Limb (tissue), 2 donors: Measurements from ENCODE around the gene SRPRB.

ENCODE experiments used
- DNase-seq, 2 donors: peaks; one replicate each; pipeline ENCODE4 v3.0.0-alpha.2; 2016; ENCODE audit errors: extremely low spot score in 2 of 2

Gene SRPRB

DNA sequence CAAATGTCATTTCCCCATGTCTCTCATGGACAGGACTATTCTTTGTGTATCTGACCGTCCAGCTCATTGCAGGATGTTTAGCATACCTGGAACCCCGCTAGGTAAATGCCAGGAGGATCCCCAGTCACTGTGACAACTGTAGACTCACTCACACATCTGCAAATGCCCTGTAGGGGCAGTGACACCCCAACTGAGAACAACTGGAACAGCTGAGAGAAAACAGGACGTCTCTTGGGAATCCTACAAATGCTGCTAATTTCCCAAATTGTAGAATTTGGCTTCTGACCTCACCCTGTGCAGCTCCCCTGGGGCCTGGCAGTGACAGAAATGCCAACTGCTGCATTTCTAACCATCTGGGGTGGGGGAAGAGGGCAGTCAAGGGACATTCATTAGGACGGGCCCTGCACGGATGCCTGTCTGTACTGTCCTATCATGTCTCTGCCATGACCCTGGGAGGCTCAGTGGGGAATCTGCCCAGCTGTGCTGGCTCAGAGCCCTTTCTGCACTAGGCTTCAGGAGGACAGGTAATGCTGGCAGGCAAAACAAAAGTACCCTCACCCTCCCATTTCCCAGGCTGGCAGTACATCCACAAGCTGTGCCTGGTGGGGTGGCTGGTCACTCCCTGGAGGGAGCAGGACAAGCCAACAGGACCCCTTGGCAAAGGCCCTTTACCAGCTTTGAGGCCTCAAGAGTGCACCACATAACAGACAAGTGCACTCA, 59.7 kb downstream of the SRPRB start:
- DNase-seq, result no peak

DNA sequence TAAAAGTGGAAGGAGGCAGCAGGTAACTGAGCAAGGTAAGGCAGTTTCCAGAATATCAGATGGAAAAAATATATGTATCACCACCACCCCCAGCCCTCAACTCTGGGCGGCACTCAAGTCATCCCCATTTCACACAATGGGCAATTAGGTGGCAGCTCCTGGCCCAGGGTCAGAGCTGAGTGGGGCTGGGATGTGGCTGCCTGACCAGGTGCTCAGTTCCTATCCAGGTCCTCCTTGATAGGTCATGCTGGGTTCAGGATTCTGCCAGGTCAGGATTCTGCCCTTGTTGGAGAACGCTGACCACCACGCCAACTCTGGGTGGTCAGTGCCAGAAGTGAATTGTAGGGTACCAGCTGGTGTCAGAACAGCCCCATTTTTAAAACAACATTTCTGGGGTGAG, 60.5 kb downstream of the SRPRB start:
- no peak for DNase-seq

DNA sequence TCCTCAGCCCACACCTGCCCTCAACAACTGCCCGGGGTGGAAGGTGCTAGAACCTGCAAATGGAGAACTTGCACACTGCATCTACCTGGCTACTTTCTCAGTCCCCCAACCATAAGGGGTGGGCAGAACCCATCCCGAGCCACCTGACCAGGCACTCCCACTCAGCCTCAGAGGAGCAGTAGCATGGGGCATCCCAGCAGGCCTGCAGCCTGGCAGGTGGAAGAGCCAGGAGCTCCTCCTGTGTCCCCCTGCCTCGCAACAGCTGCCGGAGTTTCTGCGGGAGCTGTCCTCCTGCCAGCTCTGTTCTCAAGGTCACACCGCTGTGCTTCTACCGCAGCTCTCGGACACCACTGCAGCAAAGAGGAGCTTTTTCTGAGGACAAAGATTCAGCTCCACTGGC, 62.6 kb downstream of the SRPRB start:
- no peak for DNase-seq

DNA sequence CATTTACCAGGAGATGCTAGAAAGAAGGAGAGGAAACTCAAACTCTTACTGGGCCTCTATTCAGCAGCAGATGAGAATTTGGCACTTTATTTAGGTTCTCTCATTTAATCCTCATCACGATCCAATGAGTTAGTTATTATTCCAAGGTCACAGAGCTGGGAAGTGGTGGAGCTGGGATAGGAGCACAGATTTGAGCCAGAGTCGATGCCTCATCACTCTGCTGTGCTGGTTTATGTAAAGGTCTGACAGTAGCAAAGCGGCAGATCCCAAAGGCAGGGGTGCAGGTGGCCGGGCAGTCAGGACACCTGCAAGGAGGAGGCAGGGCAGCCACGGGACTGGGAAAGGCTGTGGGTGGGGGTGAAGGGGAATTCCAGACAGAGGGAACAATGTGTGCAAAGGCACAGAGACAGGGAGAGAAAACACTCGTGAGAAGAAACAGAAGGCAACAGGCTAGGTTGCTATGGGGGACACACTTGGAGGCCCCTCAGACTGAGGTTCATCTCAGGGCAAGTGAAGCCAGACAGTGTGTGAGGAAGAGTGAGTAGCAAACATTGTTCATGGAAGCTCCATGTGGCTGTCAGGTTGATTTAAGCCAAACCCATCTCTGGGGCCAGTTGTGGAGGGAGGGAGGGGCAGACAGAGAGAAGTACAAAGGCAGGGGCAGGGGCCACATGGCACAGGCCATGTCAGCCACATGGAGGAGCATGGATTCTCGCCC, 63.3 kb downstream of the SRPRB start:
- no peak for DNase-seq

DNA sequence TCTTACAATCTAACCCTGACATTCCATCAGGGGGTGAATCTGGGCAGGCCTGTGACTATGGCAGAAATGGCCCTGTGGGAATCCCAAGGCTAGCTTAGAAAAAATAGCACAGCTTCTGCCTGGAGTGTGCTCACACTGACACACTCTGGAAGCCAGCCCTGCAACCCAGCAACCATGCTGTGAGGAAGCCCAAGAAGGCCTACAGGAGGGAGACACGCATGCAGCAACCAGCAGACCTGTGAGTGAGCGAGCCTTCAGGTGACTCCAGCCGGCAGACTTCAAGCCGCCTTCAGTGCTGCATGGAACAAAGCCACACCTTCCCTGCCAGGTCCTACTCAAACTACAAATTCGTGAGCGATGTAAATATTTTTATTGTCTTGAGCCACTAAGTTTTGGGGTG, 64.0 kb downstream of the SRPRB start:
- no peak for DNase-seq

DNA sequence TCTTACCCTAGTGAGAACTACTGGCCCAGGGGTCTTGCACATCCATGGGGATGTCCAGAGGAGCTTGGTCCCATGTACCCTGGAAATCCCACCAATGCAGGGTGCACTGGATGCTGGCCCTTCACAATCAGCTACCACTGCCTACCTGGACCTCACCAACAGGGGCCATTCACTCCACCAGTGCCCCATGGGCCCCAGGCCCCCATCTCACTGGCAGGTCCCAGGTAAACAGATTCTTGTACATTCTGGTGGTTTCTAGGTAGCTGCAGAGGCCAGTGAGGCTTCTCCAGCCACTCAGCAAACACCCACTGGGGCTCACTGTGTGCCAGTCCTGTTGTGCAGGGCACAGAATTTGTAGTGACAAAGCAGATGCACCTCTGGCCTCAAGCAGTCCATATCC, 65.2 kb downstream of the SRPRB start:
- DNase-seq, result no peak
